Tibial nerve (tissue), 4 donors: ENCODE results near the gene CREBRF.

Experiments used
- CTCF ChIP-seq, 5 experiments: fragments of 200-600 bp in 3 of 5; fragments of 450-650 bp in 2 of 5; sonication (generic) in 3 of 5; IDR thresholded peaks; one replicate each; pipeline ENCODE4 v1.5.1; 2016 to 2019; ENCODE audit warnings: antibody characterized with exemption in 5 of 5, mild to moderate bottlenecking in 3 of 5, moderate library complexity in 2 of 5
- EP300 ChIP-seq, 2 donors: sonication (generic); formaldehyde crosslinking; IDR thresholded peaks; one replicate each; pipeline ENCODE4 v1.6.1; 2017; ENCODE audit warnings: antibody characterized with exemption in 2 of 2, mild to moderate bottlenecking in 1 of 2

- TF ChIP-seq CTCF (IDR thresholded peaks at IDR 0.05) = no peak
- TF ChIP-seq EP300 (IDR thresholded peaks at IDR 0.05) = no peak
Observed at GRCh38 chr5:173175523-173175922, 119.4 kb downstream of the CREBRF start.
